Hepatocyte (in vitro differentiated cells): ENCODE data around the gene MRPL53. TPM values are rescaled to one million over a fixed set of nuclear protein-coding genes. Genes with fewer than 3 reads are reported as not detected.

ENCODE experiments used
- DNase-seq: peaks from one replicate; pipeline ENCODE4 v3.0.0-alpha.2; 2016; ENCODE audit warnings: low spot score
- H2AFZ ChIP-seq: fragments of 200-600 bp; sonication (generic); 2 replicates; pipeline ENCODE4 v1.6.0; 2016; ENCODE audit warnings: antibody characterized with exemption, mild to moderate bottlenecking
- H3K27ac ChIP-seq: fragments of 200-600 bp; sonication (generic); 2 replicates; pipeline ENCODE4 v1.5.1; 2016; ENCODE audit warnings: mild to moderate bottlenecking
- H3K27me3 ChIP-seq: fragments of 200-600 bp; sonication (generic); 2 replicates; pipeline ENCODE4 v1.6.1; 2016
- H3K36me3 ChIP-seq: fragments of 200-600 bp; sonication (generic); replicated peaks from 2 replicates; pipeline ENCODE4 v1.5.1; 2016; ENCODE audit warnings: low read depth; ENCODE audit not compliant: insufficient read depth
- H3K4me1 ChIP-seq: fragments of 200-600 bp; sonication (generic); 2 replicates; pipeline ENCODE4 v1.5.1; 2016; ENCODE audit warnings: mild to moderate bottlenecking, moderate library complexity; ENCODE audit not compliant: insufficient read depth
- H3K4me2 ChIP-seq: fragments of 200-600 bp; sonication (generic); 2 replicates; pipeline ENCODE4 v1.6.0; 2016
- H3K4me3 ChIP-seq: fragments of 200-600 bp; sonication (generic); 2 replicates; pipeline ENCODE4 v1.5.1; 2016; ENCODE audit warnings: mild to moderate bottlenecking
- H3K79me2 ChIP-seq: fragments of 200-600 bp; sonication (generic); 2 replicates; pipeline ENCODE4 v1.6.0; 2017; ENCODE audit warnings: mild to moderate bottlenecking
- H3K9me2 ChIP-seq: fragments of 200-600 bp; sonication (generic); replicated peaks from 2 replicates; pipeline ENCODE4 v1.6.0; 2017; ENCODE audit warnings: mild to moderate bottlenecking; ENCODE audit not compliant: insufficient read depth
- H3K9me3 ChIP-seq: fragments of 200-600 bp; sonication (generic); 2 replicates; pipeline ENCODE4 v1.5.1; 2016; ENCODE audit warnings: low read depth, mild to moderate bottlenecking
- H4K20me1 ChIP-seq: fragments of 200-600 bp; sonication (generic); 2 replicates; pipeline ENCODE4 v1.6.0; 2016; ENCODE audit warnings: mild to moderate bottlenecking; ENCODE audit not compliant: insufficient read depth, poor library complexity, severe bottlenecking
- EZH2 ChIP-seq: fragments of 200-600 bp; sonication (generic); IDR thresholded peaks from 2 replicates; pipeline ENCODE4 v1.6.1; 2016; ENCODE audit warnings: antibody characterized with exemption, mild to moderate bottlenecking, borderline replicate concordance
- EZH2phosphoT487 ChIP-seq: fragments of 200-600 bp; sonication (generic); IDR thresholded peaks from one replicate; pipeline ENCODE4 v1.6.1; 2018; ENCODE audit warnings: antibody characterized with exemption, mild to moderate bottlenecking, low read depth, moderate library complexity; ENCODE audit not compliant: unreplicated experiment, severe bottlenecking
- WGBS: methylation state at CpG from one replicate; pipeline ENCODE4 v1.1.6; 2016; ENCODE audit warnings: low lambda C conversion rate; ENCODE audit errors: missing lambda C conversion rate; 5-methylcytosine and 5-hydroxymethylcytosine counted together
- polyA plus RNA-seq: library from polyadenylated mRNA; unstranded; fragments of >200 nt; fragmentation: Nextera tagmentation; extraction: Ambion mirVana; gene quantifications from 2 replicates; pipeline ENCODE4 v1.2.1, GENCODE V29; 2016
- total RNA-seq: library from RNA; depleted of rRNA; stranded (reverse); fragments of >200 nt; gene quantifications from 2 replicates; pipeline ENCODE4 v1.2.3, GENCODE V29; 2014
- TF ChIP-seq, protein P1 (sequence below): fragments of 200-600 bp; sonication (generic); IDR thresholded peaks from 2 replicates; pipeline ENCODE4 v1.5.1; 2016; ENCODE audit warnings: antibody characterized with exemption, mild to moderate bottlenecking; ENCODE audit not compliant: poor library complexity

The MRPL53 gene
- total and polyA plus RNA-seq, 2 experiments from 2014 or later, result 23.4 to 95.9 TPM

DNA sequence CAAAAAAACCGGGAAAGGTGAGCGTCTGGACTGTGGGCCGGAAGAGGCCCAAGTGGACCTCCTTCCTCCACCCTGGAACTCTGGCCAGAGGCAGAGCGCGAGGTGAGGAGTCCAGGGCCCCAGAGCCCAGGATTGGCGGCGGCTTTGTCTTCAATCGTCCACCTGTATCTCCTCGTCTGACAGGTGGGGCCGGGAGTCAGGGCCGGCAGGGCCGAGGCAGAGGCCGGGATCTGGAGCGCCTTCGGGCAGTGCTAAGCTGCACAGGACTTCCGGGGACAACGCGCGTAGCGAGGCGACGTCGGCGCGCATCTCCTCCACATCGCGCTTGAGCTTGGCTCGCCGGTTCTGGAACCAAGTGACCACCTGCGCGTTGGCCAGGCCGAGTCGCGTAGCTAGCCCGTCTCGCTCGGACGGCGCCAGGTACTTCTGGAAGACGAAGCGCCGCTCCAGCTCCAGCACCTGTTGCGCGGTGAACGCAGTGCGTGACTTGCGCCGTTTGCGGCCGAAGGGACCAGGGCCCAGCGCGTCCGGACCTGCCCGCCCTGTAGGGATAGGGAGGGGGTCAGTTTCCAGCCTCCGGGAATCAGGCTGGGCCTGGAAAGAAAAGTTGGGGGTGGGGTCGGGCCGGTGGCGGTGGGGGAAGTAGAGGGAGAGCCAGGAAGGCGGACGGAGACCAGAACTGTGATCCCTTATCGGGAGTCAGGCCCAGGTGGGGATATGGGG lies 25.5 kb upstream of the MRPL53 start:
- Histone ChIP-seq H3K27ac (no peak overlapping the region), H3K9me2 (no peaks in the 10 kb centered on the region), H4K20me1 (no peaks in the 10 kb centered on the region), H2AFZ (peak overlapping the region; percentile 28), H3K4me2 (peak overlapping the region; percentile 98), H3K36me3 (no peaks in the 10 kb centered on the region), H3K27me3 (peaks cover 52% of the 10 kb centered on the region), H3K4me3 (peak overlapping the region; percentile 60), H3K9me3 (no peaks in the 10 kb centered on the region), H3K4me1 (peaks cover 39% of the 10 kb centered on the region), H3K79me2 (peaks cover 4% of the 10 kb centered on the region)
- DNase-seq, result no peak
- TF ChIP-seq EZH2 (no peak), EZH2phosphoT487 (no peak)
- TF ChIP-seq, protein P1, sequence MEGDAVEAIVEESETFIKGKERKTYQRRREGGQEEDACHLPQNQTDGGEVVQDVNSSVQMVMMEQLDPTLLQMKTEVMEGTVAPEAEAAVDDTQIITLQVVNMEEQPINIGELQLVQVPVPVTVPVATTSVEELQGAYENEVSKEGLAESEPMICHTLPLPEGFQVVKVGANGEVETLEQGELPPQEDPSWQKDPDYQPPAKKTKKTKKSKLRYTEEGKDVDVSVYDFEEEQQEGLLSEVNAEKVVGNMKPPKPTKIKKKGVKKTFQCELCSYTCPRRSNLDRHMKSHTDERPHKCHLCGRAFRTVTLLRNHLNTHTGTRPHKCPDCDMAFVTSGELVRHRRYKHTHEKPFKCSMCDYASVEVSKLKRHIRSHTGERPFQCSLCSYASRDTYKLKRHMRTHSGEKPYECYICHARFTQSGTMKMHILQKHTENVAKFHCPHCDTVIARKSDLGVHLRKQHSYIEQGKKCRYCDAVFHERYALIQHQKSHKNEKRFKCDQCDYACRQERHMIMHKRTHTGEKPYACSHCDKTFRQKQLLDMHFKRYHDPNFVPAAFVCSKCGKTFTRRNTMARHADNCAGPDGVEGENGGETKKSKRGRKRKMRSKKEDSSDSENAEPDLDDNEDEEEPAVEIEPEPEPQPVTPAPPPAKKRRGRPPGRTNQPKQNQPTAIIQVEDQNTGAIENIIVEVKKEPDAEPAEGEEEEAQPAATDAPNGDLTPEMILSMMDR, result no peak
- WGBS, result 6% methylated on average over 56 of the region's 61 CpGs

DNA sequence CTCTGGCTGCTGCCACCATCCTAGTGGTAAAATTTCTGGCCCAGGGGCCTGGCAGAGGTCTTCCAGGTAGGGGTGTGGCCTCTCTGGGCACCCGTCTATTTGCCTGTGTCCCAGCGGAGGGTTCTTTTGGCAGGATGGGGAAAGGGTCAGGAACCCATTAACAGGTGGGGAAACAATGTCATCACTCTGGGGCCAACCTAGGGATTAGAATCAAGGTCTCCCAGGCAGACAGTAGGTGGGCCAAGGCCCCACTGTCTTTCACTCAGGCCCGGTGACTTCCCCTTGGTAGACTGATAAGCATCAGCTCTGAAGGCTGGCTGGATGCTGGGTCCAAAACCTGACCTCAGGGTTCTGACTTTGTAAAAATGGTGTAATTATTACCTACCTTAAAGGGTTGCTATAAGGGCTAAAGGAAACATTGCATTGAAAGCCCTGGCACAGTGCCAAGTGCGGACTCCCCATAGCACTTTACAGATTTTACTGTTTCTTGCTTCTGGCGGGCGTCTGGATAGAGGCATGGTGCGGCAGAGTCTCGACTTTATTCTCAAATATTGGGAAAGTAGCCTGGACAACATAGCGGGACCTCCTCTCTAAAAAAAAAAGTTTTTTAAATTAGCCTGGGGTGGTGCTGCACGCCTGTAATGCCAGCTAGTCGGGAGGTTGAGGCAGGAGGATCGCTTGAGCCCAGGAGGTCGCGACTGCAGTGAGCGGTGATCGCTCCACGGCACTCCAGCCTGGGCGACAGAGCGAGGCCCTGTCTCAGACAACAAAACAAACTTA lies 24.7 kb upstream of the MRPL53 start:
- Histone ChIP-seq H3K9me2 (no peaks in the 10 kb centered on the region), H3K79me2 (peaks cover 4% of the 10 kb centered on the region), H3K9me3 (no peaks in the 10 kb centered on the region), H3K4me2 (peak overlapping the region; percentile 98), H4K20me1 (no peaks in the 10 kb centered on the region), H3K4me1 (peaks cover 37% of the 10 kb centered on the region), H3K27me3 (peaks cover 52% of the 10 kb centered on the region), H2AFZ (no peak overlapping the region), H3K4me3 (no peak overlapping the region), H3K36me3 (no peaks in the 10 kb centered on the region), H3K27ac (no peak overlapping the region)
- no peak for DNase-seq
- WGBS, result 71% methylated on average over 19 of the region's 19 CpGs
- TF ChIP-seq EZH2, result peak; percentile 13
- TF ChIP-seq, protein P1, result no peak

DNA sequence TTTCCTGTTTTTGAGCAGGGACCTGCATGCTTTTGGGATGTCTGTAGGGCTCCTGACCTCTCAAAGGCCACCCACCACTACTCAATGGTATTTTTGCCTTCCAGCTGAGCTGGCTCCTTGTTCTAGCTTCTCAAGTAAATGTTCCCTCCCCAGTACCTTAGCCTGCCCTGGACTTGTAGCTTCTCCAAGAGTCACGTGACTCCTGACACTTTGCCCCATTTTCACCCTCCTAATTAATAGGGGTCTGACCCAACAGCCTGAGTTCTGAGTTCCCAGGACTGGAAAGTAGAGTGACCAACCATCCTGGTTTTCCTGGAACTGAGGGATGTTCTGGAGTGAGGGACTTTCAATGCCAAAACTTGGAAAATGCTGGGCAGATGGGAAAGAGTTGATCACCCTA lies 23.0 kb upstream of the MRPL53 start:
- H3K79me2 ChIP-seq, result no peaks in the 10 kb centered on the region
- no peak overlapping the region for H3K27ac ChIP-seq
- H3K4me2 ChIP-seq, result no peak overlapping the region
- H2AFZ ChIP-seq, result no peak overlapping the region
- peaks cover 28% of the 10 kb centered on the region for H3K4me1 ChIP-seq
- no peak overlapping the region for H3K4me3 ChIP-seq
- H3K9me2 ChIP-seq, result no peaks in the 10 kb centered on the region
- H3K36me3 ChIP-seq, result no peaks in the 10 kb centered on the region
- H3K27me3 ChIP-seq, result peaks cover 42% of the 10 kb centered on the region
- H3K9me3 ChIP-seq, result no peaks in the 10 kb centered on the region
- 93% methylated on average over 1 of the region's 1 CpG for WGBS
- H4K20me1 ChIP-seq, result no peaks in the 10 kb centered on the region
- TF ChIP-seq EZH2 (no peak), EZH2phosphoT487 (no peak)
- TF ChIP-seq, protein P1, result no peak
- DNase-seq, result no peak
